Trophoblast cell (in vitro differentiated cells and primary cell): ENCODE data around the gene CDC73.

Experiments used
- DNase-seq, 2 donors: peaks; one replicate each; pipeline ENCODE4 v3.0.0-alpha.2; 2016
- H2AFZ ChIP-seq: 2 replicates; pipeline ENCODE4 v1.6.1; 2013; ENCODE audit warnings: low read length, moderate library complexity, mild to moderate bottlenecking; ENCODE audit not compliant: insufficient read depth, poor library complexity
- H2AK5ac ChIP-seq: 2 replicates; pipeline ENCODE4 v1.6.1; 2013; ENCODE audit warnings: mild to moderate bottlenecking, low read length
- H2BK120ac ChIP-seq: 2 replicates; pipeline ENCODE4 v1.6.1; 2013; ENCODE audit warnings: low read length, mild to moderate bottlenecking, moderate library complexity; ENCODE audit not compliant: insufficient read depth, poor library complexity
- H2BK12ac ChIP-seq: 2 replicates; pipeline ENCODE4 v1.6.1; 2013; ENCODE audit warnings: mild to moderate bottlenecking, low read length, moderate library complexity
- H2BK5ac ChIP-seq: 2 replicates; pipeline ENCODE4 v1.6.1; 2013; ENCODE audit warnings: low read length, low read depth, moderate library complexity, mild to moderate bottlenecking; ENCODE audit not compliant: poor library complexity
- H3K14ac ChIP-seq: 2 replicates; pipeline ENCODE4 v1.6.1; 2013; ENCODE audit warnings: mild to moderate bottlenecking, low read length
- H3K18ac ChIP-seq: 2 replicates; pipeline ENCODE4 v1.6.1; 2013; ENCODE audit warnings: mild to moderate bottlenecking, low read length
- H3K23ac ChIP-seq: 2 replicates; pipeline ENCODE4 v1.6.1; 2013; ENCODE audit warnings: low read length
- H3K27ac ChIP-seq: 2 replicates; pipeline ENCODE4 v1.5.1; 2013; ENCODE audit warnings: low read depth, mild to moderate bottlenecking, inconsistent platforms, low read length, moderate library complexity
- H3K27me3 ChIP-seq: 2 replicates; pipeline ENCODE4 v1.6.1; 2013; ENCODE audit warnings: inconsistent platforms, mild to moderate bottlenecking, low read length, moderate library complexity; ENCODE audit not compliant: insufficient read depth
- H3K36me3 ChIP-seq, 2 experiments: 1 replicate in 1 of 2; 2 replicates in 1 of 2; pipeline ENCODE4 v1.6.1; 2013; ENCODE audit warnings: low read length in 2 of 2, mild to moderate bottlenecking in 2 of 2, moderate library complexity in 1 of 2; ENCODE audit not compliant: insufficient read depth in 2 of 2, control insufficient read depth in 1 of 2
- H3K4ac ChIP-seq: 2 replicates; pipeline ENCODE4 v1.6.1; 2013; ENCODE audit warnings: low read depth, mild to moderate bottlenecking, low read length, moderate library complexity
- H3K4me1 ChIP-seq, 2 experiments: 1 replicate in 1 of 2; 2 replicates in 1 of 2; pipeline ENCODE4 v1.6.1; 2013; ENCODE audit warnings: low read length in 2 of 2, mild to moderate bottlenecking in 2 of 2, moderate library complexity in 1 of 2; ENCODE audit not compliant: insufficient read depth in 2 of 2, control insufficient read depth in 1 of 2
- H3K4me2 ChIP-seq: 2 replicates; pipeline ENCODE4 v1.6.1; 2013; ENCODE audit warnings: inconsistent platforms, mild to moderate bottlenecking, low read length, moderate library complexity
- H3K4me3 ChIP-seq: 2 replicates; pipeline ENCODE4 v1.5.1; 2013; ENCODE audit warnings: mild to moderate bottlenecking, low read depth, low read length, inconsistent platforms
- H3K79me1 ChIP-seq: one replicate; pipeline ENCODE4 v1.6.1; 2013; ENCODE audit warnings: low read length
- H3K79me2 ChIP-seq: 2 replicates; pipeline ENCODE4 v1.6.1; 2013; ENCODE audit warnings: low read length, mild to moderate bottlenecking; ENCODE audit not compliant: control insufficient read depth, insufficient read depth, poor library complexity
- H3K9ac ChIP-seq: 2 replicates; pipeline ENCODE4 v1.6.1; 2013; ENCODE audit warnings: mild to moderate bottlenecking, low read length
- H3K9me3 ChIP-seq: 2 replicates; pipeline ENCODE4 v1.6.1; 2013; ENCODE audit warnings: low read depth, mild to moderate bottlenecking, control low read depth, inconsistent platforms, low read length; ENCODE audit not compliant: insufficient read depth
- H4K12ac ChIP-seq: 2 replicates; pipeline ENCODE4 v1.6.1; 2013; ENCODE audit warnings: low read depth, mild to moderate bottlenecking, low read length, moderate library complexity
- H4K8ac ChIP-seq: 2 replicates; pipeline ENCODE4 v1.6.1; 2013; ENCODE audit warnings: low read depth, mild to moderate bottlenecking, low read length, moderate library complexity
- H4K91ac ChIP-seq: one replicate; pipeline ENCODE4 v1.6.1; 2013; ENCODE audit warnings: low read depth, mild to moderate bottlenecking, low read length, moderate library complexity
- WGBS: extraction: QIAGEN DNeasy Blood & Tissue Kit; methylation state at CpG from one replicate; pipeline ENCODE4 v1.1.7; 2013; ENCODE audit warnings: missing lambda C conversion rate; ENCODE audit not compliant: insufficient read length, insufficient coverage; ENCODE audit errors: extremely low coverage; 5-methylcytosine and 5-hydroxymethylcytosine counted together

The CDC73 gene

DNA sequence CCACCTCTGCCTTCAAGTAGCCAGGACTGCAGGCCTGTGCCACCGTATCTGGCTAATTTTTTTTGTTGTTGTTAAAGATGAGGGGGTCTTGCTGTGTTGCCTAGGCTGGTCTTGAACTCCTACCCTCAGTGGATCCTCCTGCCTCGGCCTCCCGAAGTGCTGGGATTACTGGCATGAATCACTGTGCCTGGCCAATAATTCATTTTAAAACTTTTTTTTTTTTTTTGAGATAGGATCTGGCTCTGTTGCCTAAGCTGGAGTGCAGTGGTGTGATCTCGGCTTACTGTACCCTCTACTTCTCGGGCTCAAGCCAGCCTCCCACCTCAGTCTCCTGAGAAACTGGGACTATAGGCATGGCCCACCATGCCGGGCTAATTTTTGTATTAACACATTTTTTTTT, 3.5 kb downstream of the CDC73 start:
- no peak overlapping the region for H2BK5ac ChIP-seq
- no peak overlapping the region for H2BK12ac ChIP-seq
- no peak overlapping the region for H4K8ac ChIP-seq
- no peak overlapping the region for H4K91ac ChIP-seq
- no peak overlapping the region for H2AFZ ChIP-seq
- H3K36me3 ChIP-seq = peaks cover 9 to 17% of the 10 kb centered on the region in 2 experiments
- no peak overlapping the region for H3K18ac ChIP-seq
- no peak overlapping the region for H4K12ac ChIP-seq
- H3K4ac ChIP-seq = peak overlapping the region; percentile 65
- H3K79me2 ChIP-seq = peaks cover 8% of the 10 kb centered on the region
- no peak overlapping the region for H3K27ac ChIP-seq
- DNase-seq = no peak
- no peak overlapping the region for H3K4me3 ChIP-seq
- no peak overlapping the region for H2BK120ac ChIP-seq
- WGBS = no CpG with 5 or more reads among the region's 6 CpGs
- peaks cover 12% of the 10 kb centered on the region for H3K79me1 ChIP-seq
- no peak overlapping the region for H3K9ac ChIP-seq
- no peak overlapping the region for H3K14ac ChIP-seq
- no peak overlapping the region for H2AK5ac ChIP-seq
- H3K9me3 ChIP-seq = no peaks in the 10 kb centered on the region
- no peak overlapping the region for H3K23ac ChIP-seq
- no peaks in the 10 kb centered on the region for H3K27me3 ChIP-seq
- H3K4me1 ChIP-seq = peaks cover 0 to 3% of the 10 kb centered on the region in 2 experiments
- no peak overlapping the region for H3K4me2 ChIP-seq

DNA sequence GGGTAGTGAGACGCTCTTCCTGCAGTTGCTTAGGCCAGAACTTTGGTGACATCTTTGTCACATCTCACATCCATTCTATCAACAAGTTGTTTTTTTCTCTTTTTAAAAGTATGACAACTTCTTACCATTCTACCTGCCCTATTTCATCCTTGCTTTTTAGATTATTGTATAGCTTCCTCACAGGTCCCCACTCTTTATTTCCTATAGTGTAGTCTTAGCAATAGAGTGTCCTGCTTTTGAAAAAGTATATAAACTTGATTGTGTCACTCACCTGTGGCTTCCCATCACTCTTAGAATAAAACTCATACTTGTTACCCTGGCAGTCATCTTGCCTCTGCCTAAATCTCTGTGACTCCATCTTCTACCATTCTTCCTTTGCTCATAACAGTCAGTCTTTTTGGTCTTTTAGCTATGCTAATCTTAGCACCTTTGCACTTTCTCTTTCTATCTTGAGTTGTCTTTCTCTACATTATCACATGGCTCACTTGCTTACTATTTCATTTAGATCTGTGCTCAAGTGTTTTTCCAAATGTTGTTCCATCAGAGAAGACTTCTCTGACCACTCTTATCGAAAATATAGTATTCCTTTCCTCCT, 9.5 kb downstream of the CDC73 start:
- H3K4me1 ChIP-seq = no peaks in the 10 kb centered on the region
- H3K23ac ChIP-seq = no peak overlapping the region
- H3K4me2 ChIP-seq = no peak overlapping the region
- H3K9me3 ChIP-seq = no peaks in the 10 kb centered on the region
- no peak overlapping the region for H4K12ac ChIP-seq
- H3K18ac ChIP-seq = no peak overlapping the region
- DNase-seq = no peak
- H4K8ac ChIP-seq = no peak overlapping the region
- no peaks in the 10 kb centered on the region for H3K79me1 ChIP-seq
- H4K91ac ChIP-seq = no peak overlapping the region
- H3K27ac ChIP-seq = no peak overlapping the region
- H3K9ac ChIP-seq = no peak overlapping the region
- H3K27me3 ChIP-seq = no peaks in the 10 kb centered on the region
- no peak overlapping the region for H2BK12ac ChIP-seq
- H2BK5ac ChIP-seq = no peak overlapping the region
- H3K36me3 ChIP-seq = peaks cover 11 to 13% of the 10 kb centered on the region in 2 experiments
- no peak overlapping the region for H2BK120ac ChIP-seq
- H3K4ac ChIP-seq = no peak overlapping the region
- no CpG with 5 or more reads among the region's 2 CpGs for WGBS
- H2AFZ ChIP-seq = no peak overlapping the region
- H3K79me2 ChIP-seq = no peaks in the 10 kb centered on the region
- H2AK5ac ChIP-seq = no peak overlapping the region
- H3K14ac ChIP-seq = no peak overlapping the region
- H3K4me3 ChIP-seq = no peak overlapping the region

DNA sequence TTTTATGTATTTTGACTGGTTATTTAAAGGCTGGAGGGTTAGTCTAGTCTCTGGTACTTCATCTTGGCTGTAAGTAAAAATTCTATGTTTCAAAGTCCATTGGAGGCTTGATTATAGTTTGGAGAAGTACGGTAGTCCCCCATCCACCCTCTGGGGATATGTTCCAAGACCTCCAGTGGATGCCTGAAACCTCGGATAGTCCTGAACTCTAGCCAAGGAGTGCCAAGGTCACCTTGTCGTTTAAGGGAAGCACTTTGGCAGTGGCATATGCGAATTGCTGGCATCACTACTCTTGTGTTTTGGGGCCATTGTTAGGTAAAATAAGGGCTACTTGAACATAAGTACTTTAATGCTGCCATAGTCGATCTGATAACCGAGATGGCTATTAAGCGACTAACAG, 18.4 kb downstream of the CDC73 start:
- Histone ChIP-seq H3K27me3 (no peaks in the 10 kb centered on the region), H3K9ac (no peak overlapping the region), H2AFZ (no peak overlapping the region), H3K4me1 (no peaks in the 10 kb centered on the region), H2BK120ac (no peak overlapping the region), H3K18ac (no peak overlapping the region), H2BK12ac (no peak overlapping the region), H3K36me3 (peaks cover 8 to 11% of the 10 kb centered on the region in 2 experiments), H3K79me2 (no peaks in the 10 kb centered on the region), H3K27ac (no peak overlapping the region), H3K4me3 (no peak overlapping the region), H3K4me2 (no peak overlapping the region), H2AK5ac (no peak overlapping the region), H3K9me3 (no peaks in the 10 kb centered on the region), H3K14ac (no peak overlapping the region), H4K12ac (no peak overlapping the region), H4K91ac (no peak overlapping the region), H3K23ac (no peak overlapping the region), H4K8ac (no peak overlapping the region), H3K4ac (no peak overlapping the region), H2BK5ac (no peak overlapping the region), H3K79me1 (no peaks in the 10 kb centered on the region)
- no peak for DNase-seq
- no CpG with 5 or more reads among the region's 7 CpGs for WGBS

DNA sequence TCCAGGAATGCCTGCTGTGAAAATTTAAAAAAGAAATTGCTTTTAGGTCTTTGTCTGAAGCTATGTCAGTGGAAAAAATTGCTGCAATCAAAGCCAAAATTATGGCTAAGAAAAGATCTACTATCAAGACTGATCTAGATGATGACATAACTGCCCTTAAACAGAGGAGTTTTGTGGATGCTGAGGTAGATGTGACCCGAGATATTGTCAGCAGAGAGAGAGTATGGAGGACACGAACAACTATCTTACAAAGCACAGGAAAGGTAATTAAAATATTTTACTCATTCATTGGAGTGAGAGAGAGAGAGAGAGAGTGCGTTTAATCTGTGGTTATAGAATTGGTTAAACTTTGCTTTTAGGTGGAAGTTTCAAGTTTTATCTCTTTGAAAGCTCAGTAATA, 20.0 kb downstream of the CDC73 start:
- H2BK120ac ChIP-seq = no peak overlapping the region
- H3K18ac ChIP-seq = no peak overlapping the region
- H3K36me3 ChIP-seq = peaks cover 6 to 8% of the 10 kb centered on the region in 2 experiments
- no peak for DNase-seq
- no peak overlapping the region for H3K4ac ChIP-seq
- H4K12ac ChIP-seq = no peak overlapping the region
- no peak overlapping the region for H2BK5ac ChIP-seq
- no peak overlapping the region for H3K23ac ChIP-seq
- no peak overlapping the region for H3K4me3 ChIP-seq
- no peaks in the 10 kb centered on the region for H3K27me3 ChIP-seq
- no peaks in the 10 kb centered on the region for H3K4me1 ChIP-seq
- no peak overlapping the region for H2AFZ ChIP-seq
- H3K4me2 ChIP-seq = no peak overlapping the region
- no peak overlapping the region for H4K91ac ChIP-seq
- no peak overlapping the region for H3K9ac ChIP-seq
- no peaks in the 10 kb centered on the region for H3K9me3 ChIP-seq
- no peak overlapping the region for H2BK12ac ChIP-seq
- no peaks in the 10 kb centered on the region for H3K79me2 ChIP-seq
- H3K14ac ChIP-seq = no peak overlapping the region
- no CpG with 5 or more reads among the region's 3 CpGs for WGBS
- no peak overlapping the region for H2AK5ac ChIP-seq
- no peak overlapping the region for H3K27ac ChIP-seq
- no peaks in the 10 kb centered on the region for H3K79me1 ChIP-seq
- H4K8ac ChIP-seq = no peak overlapping the region
